Right hindlimb (tissue), 1 donor: Measurements from ENCODE around the gene EVI5.
"Not testable (repeated sequence)": the region's sequence is repeated elsewhere in the genome, so short reads cannot be mapped to it uniquely, and the experiment has no call there.

Source experiments
- DNase-seq: peaks from one replicate; pipeline ENCODE4 v3.0.0-alpha.2; 2018

EVI5 gene

GRCh38 chr1:92567211-92567868, 217.6 kb downstream of the EVI5 start:
- no peak for DNase-seq

- DNase-seq: no peak
Measured at GRCh38 chr1:92563457-92564216, 221.3 kb downstream of the EVI5 start.

DNA sequence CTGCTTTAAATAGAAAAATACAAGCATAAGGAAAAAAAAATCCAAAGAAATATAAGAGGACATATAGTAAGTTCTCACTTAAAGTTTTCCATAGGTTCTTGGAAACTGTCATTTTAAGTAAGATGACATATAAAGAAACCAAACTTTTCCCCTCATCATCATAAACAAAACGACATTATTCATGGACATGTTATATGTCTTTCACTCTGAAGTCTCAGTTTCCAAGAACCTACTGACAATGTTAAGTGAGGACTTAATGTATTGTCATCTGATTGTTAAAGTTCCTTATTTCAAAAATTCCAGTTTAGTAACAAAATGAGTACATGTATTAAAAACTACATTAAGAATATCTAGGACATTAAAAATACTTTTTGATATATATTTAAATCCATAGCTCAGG, 228.6 kb downstream of the EVI5 start:
- DNase-seq: no peak

GRCh38 chr1:92554216-92554615, 230.7 kb downstream of the EVI5 start:
- DNase-seq: no peak

DNA sequence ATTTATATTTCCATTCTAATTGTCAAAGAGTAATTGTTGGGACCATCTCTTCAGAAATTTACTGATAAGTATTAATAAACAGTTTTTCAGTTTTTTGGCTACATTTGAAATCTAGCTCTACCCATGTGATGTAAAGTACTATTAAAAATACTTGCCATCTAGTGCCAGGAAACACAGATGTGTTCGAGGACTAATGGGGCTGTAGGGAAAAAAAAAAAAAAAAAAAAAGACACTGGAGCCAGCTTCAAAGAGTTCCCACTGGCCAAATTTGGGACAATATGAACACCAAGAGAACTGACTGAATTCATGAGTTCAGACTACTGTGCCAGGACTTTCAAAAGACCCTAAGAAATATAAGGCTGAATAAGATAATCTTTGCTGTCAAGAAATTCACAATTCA, 233.0 kb downstream of the EVI5 start:
- DNase-seq: no peak

DNA sequence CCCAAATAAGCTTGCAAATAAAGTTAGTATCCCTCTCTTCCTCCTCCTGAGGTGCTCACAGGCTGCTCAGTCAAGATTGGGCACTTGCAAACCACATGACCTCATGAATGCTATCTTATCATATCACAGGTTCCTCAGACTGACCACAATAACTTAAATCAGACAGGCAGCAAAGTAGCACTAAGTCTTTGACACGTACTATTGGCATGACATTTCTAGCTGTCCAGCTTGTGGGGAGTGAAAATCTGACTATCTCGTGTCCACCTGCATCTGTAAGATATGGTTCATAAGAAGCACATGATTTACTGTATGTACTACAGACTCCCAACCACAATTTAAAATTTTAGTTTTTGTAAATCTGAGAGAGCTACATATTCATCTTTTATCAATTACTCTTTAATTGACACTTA, 240.1 kb downstream of the EVI5 start:
- no peak for DNase-seq

DNA sequence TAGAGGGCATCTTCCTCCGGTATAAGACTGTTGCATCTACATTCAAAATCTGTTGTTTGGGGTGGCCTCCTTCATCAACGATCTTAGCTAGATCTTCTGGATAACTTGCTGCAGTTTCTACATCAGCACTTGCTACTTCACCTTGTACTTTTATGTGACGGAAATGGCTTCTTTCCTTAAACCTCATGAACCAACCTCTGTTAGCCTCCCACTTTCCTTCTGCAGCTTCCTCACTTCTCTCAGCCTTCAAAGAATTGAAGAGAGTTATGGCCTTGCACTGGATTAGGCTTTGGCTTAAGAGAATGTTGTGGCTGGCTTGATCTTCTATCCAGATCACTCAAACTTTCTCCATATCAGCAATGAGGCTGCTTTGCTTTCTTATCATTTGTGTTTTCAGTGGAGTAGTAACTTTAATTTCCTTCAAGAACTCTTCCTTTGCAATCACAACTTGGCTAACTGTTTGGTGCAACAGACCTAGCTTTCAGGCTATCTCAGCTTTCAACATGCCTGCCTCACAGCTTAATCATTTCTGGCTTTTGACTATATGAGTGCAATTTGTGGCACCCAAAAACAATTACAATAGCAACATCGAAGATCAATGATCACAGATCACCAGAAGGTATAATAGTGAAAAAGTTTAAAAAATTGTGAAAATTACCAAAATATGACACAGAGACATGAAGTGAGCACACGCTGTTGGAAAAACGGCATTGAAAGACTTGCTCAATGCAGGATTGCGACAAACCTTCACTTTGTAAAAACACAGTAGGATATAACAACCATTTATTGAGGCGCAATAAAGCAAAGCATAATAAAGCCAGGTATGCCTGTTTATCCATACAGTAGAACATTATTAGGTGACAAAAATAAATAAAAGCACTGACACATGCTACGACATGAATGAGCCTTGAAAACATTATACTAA, 241.5 kb downstream of the EVI5 start:
- DNase-seq: no peak

- no peak for DNase-seq
Measured at GRCh38 chr1:92538413-92539061, 246.4 kb downstream of the EVI5 start.

DNA sequence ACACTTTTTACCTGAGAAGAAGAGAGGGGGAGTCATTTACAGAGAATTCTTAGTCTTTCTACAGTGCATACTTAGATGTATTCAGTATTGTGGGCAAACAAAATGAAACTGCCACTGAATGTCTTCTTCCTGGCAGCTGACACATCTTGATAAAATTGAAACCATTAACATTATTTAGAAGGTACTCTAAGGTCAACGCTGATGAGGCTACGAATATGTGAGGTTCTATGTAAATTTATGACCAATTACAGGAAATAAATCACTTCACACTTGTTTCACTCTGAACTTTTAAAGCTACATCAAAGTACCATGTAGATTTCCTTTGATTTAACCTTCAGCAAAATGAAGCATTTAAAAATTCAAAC, 246.9 kb downstream of the EVI5 start:
- no peak for DNase-seq

DNA sequence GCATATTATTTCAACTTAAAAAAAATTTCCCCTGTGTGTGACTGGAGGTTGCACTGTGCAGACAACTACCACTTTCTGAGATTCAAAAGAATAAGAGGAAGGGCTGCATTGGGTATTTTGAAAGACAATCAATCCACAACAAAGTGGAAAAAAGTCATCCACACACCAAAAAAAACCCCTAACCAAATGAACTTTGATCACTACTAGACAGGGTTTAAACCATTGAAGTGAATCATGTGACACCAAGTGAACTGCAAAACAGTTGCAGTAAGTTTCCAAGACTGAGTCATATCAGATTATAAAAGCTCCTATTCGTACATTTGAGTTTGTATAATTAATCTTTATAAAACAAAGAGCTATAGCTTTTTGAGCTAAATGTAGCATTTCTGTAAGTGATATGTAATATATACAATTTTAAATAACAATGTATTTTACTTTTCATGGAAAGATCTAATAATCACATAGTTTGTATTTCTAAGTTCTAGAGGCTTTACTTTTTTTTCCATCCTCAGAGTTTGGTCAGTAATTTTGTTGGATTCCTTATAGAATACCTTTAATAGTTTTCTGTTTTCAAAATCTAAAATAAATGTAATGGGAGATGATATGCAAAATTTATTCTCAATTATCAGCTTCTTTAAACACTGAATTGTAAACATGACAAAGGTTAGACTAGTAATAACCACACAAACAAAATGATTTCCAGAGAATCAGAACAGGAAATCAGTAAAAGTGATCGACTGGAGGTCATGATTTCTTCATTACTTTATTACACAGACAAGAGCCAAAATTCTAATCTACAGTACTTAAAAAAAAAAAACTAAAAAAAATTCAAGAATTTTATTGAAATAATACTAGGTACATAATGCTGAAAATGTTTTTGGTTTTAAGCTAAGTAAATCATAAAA, 247.7 kb downstream of the EVI5 start:
- no peak for DNase-seq

DNA sequence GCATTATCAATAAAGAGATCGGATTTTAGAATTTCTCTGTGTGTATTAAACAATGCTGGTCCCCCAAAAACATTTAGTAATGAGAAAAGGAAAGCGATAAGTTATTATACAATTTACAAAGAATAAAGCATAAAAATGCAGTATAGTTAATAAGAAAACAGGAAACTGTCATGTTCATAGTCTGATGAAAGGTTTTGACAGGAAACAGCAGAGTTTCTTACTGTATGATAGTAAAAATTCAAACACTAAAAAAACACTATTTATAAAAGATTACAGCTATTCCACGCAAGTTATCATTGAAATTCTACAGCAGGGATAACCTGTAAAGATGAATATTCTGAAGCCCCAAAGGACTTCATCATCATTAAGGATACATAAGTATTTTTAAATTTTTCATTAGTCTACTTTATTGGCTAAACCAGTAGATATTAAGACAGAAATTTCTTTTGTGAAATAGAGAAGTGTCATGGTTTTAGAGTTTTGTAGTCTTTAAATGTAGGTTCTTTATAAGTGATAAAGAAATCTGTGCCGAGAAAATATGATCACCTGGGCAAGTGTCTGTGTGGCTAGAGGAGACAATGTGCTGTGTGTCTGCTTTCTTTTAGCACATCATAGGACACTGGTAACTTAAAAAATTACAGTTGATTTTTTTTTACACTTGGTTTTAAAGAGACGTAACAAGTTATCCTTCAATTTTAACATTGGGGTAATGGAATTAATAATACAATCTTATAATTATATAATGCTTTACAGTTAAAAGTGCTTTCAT, 248.5 kb downstream of the EVI5 start:
- DNase-seq: no peak

DNA sequence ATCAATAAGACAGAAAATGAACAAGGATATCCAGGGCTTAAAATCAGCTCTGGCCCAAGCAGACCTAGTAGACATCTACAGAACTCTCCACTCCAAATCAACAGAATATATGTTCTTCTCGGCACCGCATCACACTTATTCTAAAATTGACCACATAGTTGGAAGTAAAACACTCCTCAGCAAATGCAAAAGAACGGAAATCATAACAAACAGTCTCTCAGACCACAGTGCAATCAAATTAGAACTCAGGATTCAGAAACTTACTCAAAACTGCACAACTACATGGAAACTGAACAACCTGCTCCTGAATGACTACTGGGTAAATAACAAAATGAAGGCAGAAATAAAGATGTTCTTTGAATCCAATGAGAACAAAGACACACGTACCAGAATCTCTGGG, 252.5 kb downstream of the EVI5 start:
- DNase-seq: not testable (repeated sequence)

DNA sequence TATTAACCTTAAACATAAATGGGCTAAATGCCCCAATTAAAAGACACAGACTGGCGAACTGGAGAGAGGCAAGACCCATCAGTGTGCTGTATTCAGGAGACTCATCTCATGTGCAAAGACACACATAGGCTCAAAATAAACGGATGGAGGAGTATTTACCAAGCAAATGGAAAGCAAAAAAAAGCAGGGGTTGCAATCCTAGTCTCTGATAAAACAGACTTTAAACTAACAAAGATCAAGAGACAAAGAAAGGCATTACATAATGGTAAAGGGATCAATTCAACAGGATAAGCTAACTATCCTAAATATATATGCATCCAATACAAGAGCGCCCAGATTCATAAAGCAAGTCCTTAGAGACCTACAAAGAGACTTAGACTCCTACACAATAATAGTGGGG, 253.0 kb downstream of the EVI5 start:
- not testable (repeated sequence) for DNase-seq

GRCh38 chr1:92527670-92528069, 257.2 kb downstream of the EVI5 start:
- no peak for DNase-seq

DNA sequence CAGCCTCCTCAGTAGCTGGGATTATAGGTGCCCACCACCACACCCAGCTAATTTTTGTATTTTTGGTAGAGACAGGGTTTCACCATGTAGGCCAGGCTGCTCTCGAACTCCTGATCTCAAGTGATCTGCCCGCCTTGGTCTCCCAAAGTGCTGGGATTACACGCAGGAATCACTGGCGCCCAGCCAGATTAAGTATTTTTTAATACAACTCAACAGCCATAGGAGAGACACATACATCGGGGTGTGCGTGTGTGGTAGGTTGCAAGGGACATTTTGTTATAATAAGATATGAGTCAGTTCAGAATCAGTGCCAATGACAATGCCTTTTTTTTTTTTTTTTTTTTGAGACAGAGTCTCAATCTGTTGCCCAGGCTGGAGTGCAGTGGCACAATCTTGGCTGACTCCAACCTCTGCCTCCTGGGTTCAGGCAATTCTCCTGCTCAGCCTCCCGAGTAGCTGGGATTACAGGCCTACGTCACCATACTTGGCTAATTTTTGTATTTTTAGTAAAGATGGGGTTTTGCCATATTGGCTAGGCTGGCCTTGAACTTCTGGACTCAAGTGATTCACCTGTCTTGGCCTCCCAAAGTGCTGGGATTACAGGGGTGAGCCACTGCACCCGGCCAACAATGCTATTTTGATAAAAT, 259.8 kb downstream of the EVI5 start:
- not testable (repeated sequence) for DNase-seq

DNA sequence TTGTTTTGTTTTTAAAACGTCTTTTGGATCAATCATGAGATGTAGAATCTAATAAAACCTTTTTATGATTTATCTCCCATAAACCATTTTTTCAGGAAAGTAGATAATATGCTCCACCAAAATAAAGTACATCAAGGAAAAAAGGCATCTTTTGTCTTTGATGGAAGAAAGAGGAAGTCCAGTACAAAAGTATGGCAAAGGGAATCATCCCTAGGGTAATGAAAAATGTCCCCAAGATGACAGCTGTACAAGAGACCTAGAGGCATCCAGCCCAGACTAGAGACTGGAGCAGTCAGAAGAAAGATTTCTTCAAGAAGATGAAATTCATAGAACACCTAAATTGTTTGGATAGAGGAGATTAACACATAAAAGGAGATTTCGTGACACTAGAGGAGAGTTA, 265.9 kb downstream of the EVI5 start:
- no peak for DNase-seq

- no peak for DNase-seq
Measured at GRCh38 chr1:92516574-92516973, 268.3 kb downstream of the EVI5 start.

DNA sequence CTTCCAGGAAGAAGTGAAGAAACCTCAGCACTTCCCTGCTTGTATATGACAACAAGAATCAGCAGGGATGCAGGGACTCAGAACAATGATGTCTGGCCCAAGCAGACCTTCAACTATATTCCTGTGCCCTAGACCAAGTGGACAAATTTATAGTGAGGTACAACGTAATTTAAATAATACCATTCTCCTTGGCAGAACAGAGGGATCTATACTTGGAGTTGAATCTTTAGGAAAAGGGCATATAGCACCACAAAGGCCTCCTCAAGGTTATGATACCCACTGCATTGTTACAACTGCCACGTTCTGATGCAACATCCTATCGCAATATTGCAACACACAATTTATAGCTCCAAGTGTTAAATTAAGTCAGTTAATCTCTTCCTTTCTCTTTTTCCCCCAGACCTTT, 269.1 kb downstream of the EVI5 start:
- no peak for DNase-seq

GRCh38 chr1:92511541-92511940, 273.4 kb downstream of the EVI5 start:
- no peak for DNase-seq

DNA sequence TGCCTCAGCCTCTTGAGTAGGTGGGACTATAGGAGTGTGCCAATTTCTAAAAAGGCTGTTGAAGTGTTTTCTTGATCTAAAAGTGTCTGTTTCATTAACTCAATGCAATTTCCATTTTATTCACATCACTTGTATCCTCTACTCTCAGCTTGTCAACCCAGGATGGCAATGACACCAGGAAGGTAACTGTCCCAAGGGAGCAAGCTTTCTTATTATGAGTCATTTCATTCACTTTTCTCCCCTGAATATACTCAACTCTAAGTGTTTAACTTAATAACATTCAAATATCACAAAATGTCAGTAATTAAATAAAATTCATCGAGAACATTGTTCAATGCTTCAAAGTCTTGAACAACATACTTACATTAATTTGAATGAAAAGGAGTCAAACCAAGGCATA, 275.3 kb downstream of the EVI5 start:
- no peak for DNase-seq
